PC-3 (cell line): ENCODE measurements around the gene DPEP2. TPM values are rescaled to one million over a fixed set of nuclear protein-coding genes. Genes with fewer than 3 reads are reported as not detected.
A peak's percentile ranks its signal among the peaks of the same experiment; 100 is the strongest.

ENCODE experiments used
- ATAC-seq: fragments of 200-7000 bp; cut with Tn5 transposase; 2 replicates; pipeline ENCODE4 v1.9.1; 2020; ENCODE audit warnings: mild to moderate bottlenecking, moderate library complexity
- BruUV-seq: library from RNA; stranded (reverse); fragments of 400-500 nt; replicated peaks from 2 replicates; lab custom pipeline; 2021; lab: Mats Ljungman, UMichigan
- CTCF ChIA-PET: fragments of 300-600 bp; sonication (Branson Sonifier 250); formaldehyde crosslinking; loops from one replicate; lab custom pipeline; 2022; ENCODE audit warnings: antibody characterized with exemption; lab: Charles Lee
- POLR2A ChIA-PET: fragments of 300-600 bp; sonication (Branson Sonifier 250); formaldehyde crosslinking; loops from one replicate; lab custom pipeline; 2022; ENCODE audit warnings: antibody characterized with exemption; ENCODE audit not compliant: unreplicated experiment; lab: Charles Lee
- DNase-seq: peaks from one replicate; pipeline ENCODE4 v3.0.0-alpha.2; 2015
- H2AFZ ChIP-seq: fragments of 300-600 bp; sonication (generic); 2 replicates; pipeline ENCODE4 v1.6.0; 2016; ENCODE audit warnings: antibody characterized with exemption, low read length
- H3F3A ChIP-seq: fragments of 300-600 bp; sonication (generic); one replicate; pipeline ENCODE4 v1.6.0; 2017; ENCODE audit warnings: antibody characterized with exemption, low read length, control low read depth, mild to moderate bottlenecking; ENCODE audit not compliant: unreplicated experiment
- H3K27ac ChIP-seq: fragments of 300-600 bp; sonication (generic); 2 replicates; pipeline ENCODE4 v1.5.1; 2016; ENCODE audit warnings: mild to moderate bottlenecking, low read length
- H3K27me3 ChIP-seq: fragments of 300-600 bp; sonication (generic); 2 replicates; pipeline ENCODE4 v1.6.1; 2016; ENCODE audit warnings: low read length, mixed read lengths
- H3K36me3 ChIP-seq: fragments of 300-600 bp; sonication (generic); 2 replicates; pipeline ENCODE4 v1.6.1; 2016; ENCODE audit warnings: low read depth, mixed run types, low read length, mixed read lengths
- H3K4me1 ChIP-seq: fragments of 300-600 bp; sonication (generic); 2 replicates; pipeline ENCODE4 v1.5.1; 2016; ENCODE audit warnings: low read length; ENCODE audit not compliant: insufficient read depth
- H3K4me2 ChIP-seq: fragments of 300-600 bp; sonication (generic); 2 replicates; pipeline ENCODE4 v1.6.0; 2016; ENCODE audit warnings: low read length
- H3K4me3 ChIP-seq: fragments of 300-600 bp; sonication (generic); 2 replicates; pipeline ENCODE4 v1.5.1; 2016; ENCODE audit warnings: mild to moderate bottlenecking, low read length, mixed read lengths
- H3K79me2 ChIP-seq: fragments of 300-600 bp; sonication (generic); 2 replicates; pipeline ENCODE4 v1.6.1; 2017; ENCODE audit warnings: low read length, mixed read lengths
- H3K9ac ChIP-seq: fragments of 300-600 bp; sonication (generic); 2 replicates; pipeline ENCODE4 v1.6.0; 2016; ENCODE audit warnings: mild to moderate bottlenecking, low read length
- H3K9me2 ChIP-seq: fragments of 300-600 bp; sonication (generic); replicated peaks from 2 replicates; pipeline ENCODE4 v1.6.1; 2016; ENCODE audit warnings: mixed run types, low read length, mixed read lengths
- H3K9me3 ChIP-seq: fragments of 300-600 bp; sonication (generic); 2 replicates; pipeline ENCODE4 v1.6.1; 2016; ENCODE audit warnings: low read length, mixed read lengths
- H4K20me1 ChIP-seq: fragments of 300-600 bp; sonication (generic); 2 replicates; pipeline ENCODE4 v1.6.1; 2016; ENCODE audit warnings: low read length, mixed read lengths
- EZH2 ChIP-seq: fragments of 300-600 bp; sonication (generic); IDR thresholded peaks from one replicate; pipeline ENCODE4 v1.6.1; 2017; ENCODE audit warnings: antibody characterized with exemption, mild to moderate bottlenecking, low read length; ENCODE audit not compliant: unreplicated experiment
- EZH2phosphoT487 ChIP-seq: fragments of 300-600 bp; sonication (generic); IDR thresholded peaks from 2 replicates; pipeline ENCODE4 v1.6.1; 2018; ENCODE audit warnings: mild to moderate bottlenecking, antibody characterized with exemption, low read length, borderline replicate concordance
- intact Hi-C: fragments of 100-400 bp; cut with micrococcal nuclease; formaldehyde crosslinking; loops from 2 replicates; pipeline ENCODE4 v1.9.0; 2023
- total RNA-seq: library from RNA; depleted of rRNA; stranded (reverse); fragments of >200 nt; gene quantifications from 2 replicates; pipeline ENCODE4 v1.2.3, GENCODE V29; 2014
- TF ChIP-seq, protein P1 (sequence below): fragments of 300-600 bp; sonication (generic); conservative IDR thresholded peaks from 2 replicates; pipeline ENCODE4 v1.5.1; 2017; ENCODE audit warnings: antibody characterized with exemption, low read depth, mild to moderate bottlenecking, low read length

The DPEP2 gene
- total RNA-seq, 1 experiment from 2014 or later: not detected

DNA sequence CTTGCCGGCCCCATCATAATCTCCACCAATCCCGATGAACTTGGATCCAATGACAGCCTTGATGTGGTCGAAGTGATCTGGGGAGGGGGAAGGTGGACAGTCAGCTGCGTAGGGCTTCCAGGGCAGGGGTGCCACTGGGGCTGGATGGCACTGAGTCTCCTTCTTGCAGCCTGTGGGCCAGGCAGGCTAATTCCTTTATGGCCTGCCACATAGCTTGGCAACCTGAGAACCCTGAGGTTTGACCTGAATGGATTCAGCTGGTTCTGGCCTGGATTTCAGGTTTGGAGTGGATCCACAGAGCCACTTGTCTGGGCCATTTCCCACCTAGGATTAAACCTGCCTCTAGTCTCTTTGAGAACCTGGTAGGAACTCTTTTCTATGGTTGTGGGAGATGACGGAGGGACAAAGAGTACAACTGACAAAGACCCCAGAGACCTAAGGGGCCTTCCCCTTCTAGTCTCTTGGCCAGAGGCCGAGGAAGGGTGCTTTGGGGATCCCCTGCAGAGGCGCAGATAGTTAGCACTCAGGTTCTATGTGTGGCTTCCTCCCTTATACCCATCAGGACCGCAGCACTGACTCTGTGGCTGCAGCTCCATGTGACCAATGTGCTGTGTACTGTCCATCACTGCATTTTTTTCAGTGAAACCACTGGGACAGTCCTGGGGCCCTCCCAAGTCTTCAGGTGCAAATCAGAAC is 9.8 kb downstream of the DPEP2 start:
- intact Hi-C loops: no loop called here
- no peak for TF ChIP-seq EZH2
- TF ChIP-seq, protein P1, sequence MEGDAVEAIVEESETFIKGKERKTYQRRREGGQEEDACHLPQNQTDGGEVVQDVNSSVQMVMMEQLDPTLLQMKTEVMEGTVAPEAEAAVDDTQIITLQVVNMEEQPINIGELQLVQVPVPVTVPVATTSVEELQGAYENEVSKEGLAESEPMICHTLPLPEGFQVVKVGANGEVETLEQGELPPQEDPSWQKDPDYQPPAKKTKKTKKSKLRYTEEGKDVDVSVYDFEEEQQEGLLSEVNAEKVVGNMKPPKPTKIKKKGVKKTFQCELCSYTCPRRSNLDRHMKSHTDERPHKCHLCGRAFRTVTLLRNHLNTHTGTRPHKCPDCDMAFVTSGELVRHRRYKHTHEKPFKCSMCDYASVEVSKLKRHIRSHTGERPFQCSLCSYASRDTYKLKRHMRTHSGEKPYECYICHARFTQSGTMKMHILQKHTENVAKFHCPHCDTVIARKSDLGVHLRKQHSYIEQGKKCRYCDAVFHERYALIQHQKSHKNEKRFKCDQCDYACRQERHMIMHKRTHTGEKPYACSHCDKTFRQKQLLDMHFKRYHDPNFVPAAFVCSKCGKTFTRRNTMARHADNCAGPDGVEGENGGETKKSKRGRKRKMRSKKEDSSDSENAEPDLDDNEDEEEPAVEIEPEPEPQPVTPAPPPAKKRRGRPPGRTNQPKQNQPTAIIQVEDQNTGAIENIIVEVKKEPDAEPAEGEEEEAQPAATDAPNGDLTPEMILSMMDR: no peak
- no peak for TF ChIP-seq EZH2phosphoT487
- H3K4me3 ChIP-seq: no peak overlapping the region
- no peaks in the 10 kb centered on the region for H3K79me2 ChIP-seq
- no peak overlapping the region for H2AFZ ChIP-seq
- H3K4me1 ChIP-seq: peaks cover 4% of the 10 kb centered on the region; the same call in 1 of the 2 replicates
- no peak overlapping the region for H3K27ac ChIP-seq
- no peaks in the 10 kb centered on the region for H3K9me3 ChIP-seq
- no peaks in the 10 kb centered on the region for H3K36me3 ChIP-seq
- no peaks in the 10 kb centered on the region for H3K27me3 ChIP-seq
- ATAC-seq (no peak), DNase-seq (no peak)
- BruUV-seq: no TSS peak
- no peaks in the 10 kb centered on the region for H4K20me1 ChIP-seq
- CTCF ChIA-PET: no interaction called here
- POLR2A ChIA-PET: no interaction called here
- no peak overlapping the region for H3K4me2 ChIP-seq
- no peaks in the 10 kb centered on the region for H3K9me2 ChIP-seq
- H3K9ac ChIP-seq: no peak overlapping the region
- H3F3A ChIP-seq: no peaks in the 10 kb centered on the region

DNA sequence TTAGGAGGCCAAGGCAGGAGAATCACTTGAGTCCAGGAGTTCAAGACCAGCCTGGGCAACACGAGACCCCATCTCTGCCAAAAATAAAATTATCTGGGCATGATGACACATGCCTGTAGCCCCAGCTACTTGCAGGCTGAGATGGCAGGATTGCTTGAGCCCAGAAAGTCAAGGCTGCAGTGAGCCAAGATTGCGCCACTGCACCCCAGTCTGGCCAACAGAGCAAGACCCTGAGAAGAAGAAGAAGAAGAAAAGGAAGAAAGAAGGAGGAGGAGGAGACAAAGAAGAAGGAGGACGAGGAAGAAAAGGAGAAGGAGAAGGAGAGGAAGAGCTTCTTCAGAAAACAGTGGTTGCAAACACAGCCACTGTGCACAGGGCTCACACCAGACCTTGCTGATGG is 10.6 kb downstream of the DPEP2 start:
- H3K9me2 ChIP-seq: no peaks in the 10 kb centered on the region
- no peaks in the 10 kb centered on the region for H3K36me3 ChIP-seq
- peaks cover 4% of the 10 kb centered on the region; the same call in 1 of the 2 replicates for H3K4me1 ChIP-seq
- CTCF ChIA-PET: no interaction called here
- DNase-seq (no peak), ATAC-seq (no peak)
- no peak overlapping the region for H3K4me3 ChIP-seq
- no peak overlapping the region for H3K4me2 ChIP-seq
- no peak overlapping the region for H3K27ac ChIP-seq
- no peak overlapping the region for H3K9ac ChIP-seq
- no peaks in the 10 kb centered on the region for H3K79me2 ChIP-seq
- TF ChIP-seq EZH2phosphoT487: no peak
- TF ChIP-seq, protein P1: no peak
- no peak for TF ChIP-seq EZH2
- intact Hi-C loops: no loop called here
- H3F3A ChIP-seq: no peaks in the 10 kb centered on the region
- no peak overlapping the region for H2AFZ ChIP-seq
- BruUV-seq: no TSS peak
- no peaks in the 10 kb centered on the region for H3K27me3 ChIP-seq
- POLR2A ChIA-PET: no interaction called here
- H3K9me3 ChIP-seq: no peaks in the 10 kb centered on the region
- H4K20me1 ChIP-seq: no peaks in the 10 kb centered on the region

DNA sequence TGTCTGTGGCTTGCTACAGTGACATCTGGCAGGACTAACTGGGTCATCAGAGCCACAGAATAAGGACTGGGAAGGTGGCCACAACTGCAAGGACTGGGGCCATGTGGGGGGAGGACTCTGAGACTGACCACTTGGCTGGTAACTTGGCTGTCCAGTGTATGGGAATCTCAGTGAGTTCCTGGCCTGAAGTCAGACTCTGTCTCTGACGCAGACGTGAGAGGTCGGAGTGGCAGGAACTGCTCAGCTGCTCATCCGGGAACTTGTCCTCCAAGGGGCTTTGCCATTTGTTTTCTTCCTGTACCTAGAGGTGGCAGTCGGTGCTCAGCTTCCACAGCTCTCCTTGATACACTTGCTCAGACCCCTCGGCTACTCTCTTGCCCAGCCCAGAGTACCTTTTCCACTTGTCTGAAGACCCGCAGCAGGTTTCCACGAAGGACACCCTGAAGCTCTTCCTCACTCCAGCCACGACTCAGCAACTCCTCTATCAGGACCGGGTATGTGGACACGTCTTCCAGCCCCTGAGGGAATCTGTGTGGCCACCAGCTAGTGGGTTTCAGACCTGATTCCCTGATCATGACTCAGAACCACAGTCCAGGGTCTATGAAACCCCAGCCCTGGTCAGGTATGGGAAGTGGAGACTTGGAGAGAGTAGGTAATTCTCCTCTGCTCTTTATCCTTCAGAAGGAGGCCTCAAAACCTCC is 11.7 kb downstream of the DPEP2 start:
- no peaks in the 10 kb centered on the region for H3K9me2 ChIP-seq
- H2AFZ ChIP-seq: no peak overlapping the region
- no peaks in the 10 kb centered on the region for H3F3A ChIP-seq
- no peak overlapping the region for H3K27ac ChIP-seq
- ChIA-PET CTCF (no interaction called here), POLR2A (no interaction called here)
- no peaks in the 10 kb centered on the region for H4K20me1 ChIP-seq
- H3K79me2 ChIP-seq: no peaks in the 10 kb centered on the region
- H3K9ac ChIP-seq: no peak overlapping the region
- DNase-seq (peak; percentile 18), ATAC-seq (no peak)
- TF ChIP-seq EZH2 (no peak), EZH2phosphoT487 (no peak)
- TF ChIP-seq, protein P1: no peak
- no peaks in the 10 kb centered on the region for H3K27me3 ChIP-seq
- no peaks in the 10 kb centered on the region for H3K9me3 ChIP-seq
- H3K4me1 ChIP-seq: no peaks in the 10 kb centered on the region
- no peak overlapping the region for H3K4me2 ChIP-seq
- BruUV-seq: no TSS peak
- H3K4me3 ChIP-seq: no peak overlapping the region
- no peaks in the 10 kb centered on the region for H3K36me3 ChIP-seq
- intact Hi-C loops: no loop called here
